GM18867 (cell line): ENCODE measurements around the gene C6orf132.
"Not testable (repeated sequence)": the region's sequence is repeated elsewhere in the genome, so short reads cannot be mapped to it uniquely, and the experiment has no call there.

Experiments
- ATAC-seq: cut with Tn5 transposase; IDR thresholded peaks from one replicate; pipeline ENCODE4 v1.9.1; 2021; ENCODE audit warnings: mild to moderate bottlenecking, moderate library complexity; ENCODE audit not compliant: unreplicated experiment

C6orf132 gene

GRCh38 chr6:42163981-42164380 is 21.6 kb upstream of the C6orf132 start:
- no peak for ATAC-seq

GRCh38 chr6:42162812-42163211 is 20.4 kb upstream of the C6orf132 start:
- no peak for ATAC-seq

GRCh38 chr6:42162384-42162783 is 20.0 kb upstream of the C6orf132 start:
- no peak for ATAC-seq

GRCh38 chr6:42159431-42160024 is 17.1 kb upstream of the C6orf132 start:
- ATAC-seq: no peak

GRCh38 chr6:42158631-42159030 is 16.2 kb upstream of the C6orf132 start:
- ATAC-seq: no peak

GRCh38 chr6:42158011-42158410 is 15.6 kb upstream of the C6orf132 start:
- ATAC-seq: no peak

GRCh38 chr6:42156638-42157037 is 14.2 kb upstream of the C6orf132 start:
- ATAC-seq: no peak

- no peak for ATAC-seq
Measured at GRCh38 chr6:42155293-42155692, 12.9 kb upstream of the C6orf132 start.

- no peak for ATAC-seq
Measured at GRCh38 chr6:42154461-42155209, 12.2 kb upstream of the C6orf132 start.

GRCh38 chr6:42153921-42154320 is 11.5 kb upstream of the C6orf132 start:
- ATAC-seq: no peak

GRCh38 chr6:42152528-42153213 is 10.3 kb upstream of the C6orf132 start:
- not testable (repeated sequence) for ATAC-seq

GRCh38 chr6:42152024-42152423 is 9.6 kb upstream of the C6orf132 start:
- ATAC-seq: no peak

- ATAC-seq: no peak
Measured at GRCh38 chr6:42150254-42150653, 7.8 kb upstream of the C6orf132 start.

- no peak for ATAC-seq
Measured at GRCh38 chr6:42148058-42148457, 5.6 kb upstream of the C6orf132 start.

- ATAC-seq: no peak
Measured at GRCh38 chr6:42147138-42147562, 4.7 kb upstream of the C6orf132 start.

GRCh38 chr6:42141603-42142117 is 760 bp downstream of the C6orf132 start:
- no peak for ATAC-seq

GRCh38 chr6:42140756-42141602 is 1.4 kb downstream of the C6orf132 start:
- no peak for ATAC-seq

GRCh38 chr6:42140032-42140431 is 2.4 kb downstream of the C6orf132 start:
- ATAC-seq: no peak

GRCh38 chr6:42138630-42139619 is 3.5 kb downstream of the C6orf132 start:
- no peak for ATAC-seq

GRCh38 chr6:42138190-42138589 is 4.2 kb downstream of the C6orf132 start:
- no peak for ATAC-seq
